Thyroid gland (tissue), 4 donors: Measurements from ENCODE around the gene SETD2.

Source experiments
- CTCF ChIP-seq, 6 experiments: fragments of 200-600 bp in 3 of 6; fragments of 450-650 bp in 3 of 6; sonication (generic) in 3 of 6; IDR thresholded peaks; one replicate each; pipeline ENCODE4 v1.5.1; 2016 to 2019; ENCODE audit warnings: antibody characterized with exemption in 6 of 6, mild to moderate bottlenecking in 2 of 6, inconsistent platforms in 1 of 6, moderate library complexity in 1 of 6
- POLR2A ChIP-seq, 2 donors: fragments of 450-650 bp; IDR thresholded peaks; one replicate each; pipeline ENCODE4 v1.6.1; 2017; ENCODE audit warnings: antibody characterized with exemption in 2 of 2, mild to moderate bottlenecking in 2 of 2, moderate library complexity in 1 of 2

- TF ChIP-seq POLR2A (IDR thresholded peaks at IDR 0.05) (no peak), CTCF (IDR thresholded peaks at IDR 0.05) (no peak)
Observed at GRCh38 chr3:46971742-46972141, 192.2 kb downstream of the SETD2 start.
